Tibial nerve (tissue), 4 donors: Measurements from ENCODE around the gene SEMA5A. TPM values are rescaled to one million over a fixed set of nuclear protein-coding genes. Genes with fewer than 3 reads are reported as not detected.

Experiments used
- DNase-seq, 2 donors: peaks; one replicate each; pipeline ENCODE4 v3.0.0-alpha.2; 2019; ENCODE audit warnings: low spot score in 2 of 2
- H3K27ac ChIP-seq, 4 donors: fragments of 200-600 bp; sonication (generic) in 3 of 4; one replicate each; pipeline ENCODE4 v1.5.1; 2017 to 2019; ENCODE audit warnings: mild to moderate bottlenecking in 1 of 4
- H3K27me3 ChIP-seq, 2 donors: fragments of 200-600 bp; sonication (generic) in 1 of 2; one replicate each; pipeline versions ENCODE4 v1.5.1 to v1.6.0; 2017 to 2019
- H3K36me3 ChIP-seq, 3 donors: fragments of 200-600 bp; sonication (generic); one replicate each; pipeline ENCODE4 v1.5.1; 2018 to 2019
- H3K4me1 ChIP-seq, 4 donors: fragments of 200-600 bp; sonication (generic) in 3 of 4; one replicate each; pipeline ENCODE4 v1.5.1; 2017 to 2019
- H3K4me3 ChIP-seq, 4 donors: fragments of 200-600 bp; sonication (generic) in 3 of 4; one replicate each; pipeline ENCODE4 v1.5.1; 2017 to 2019; ENCODE audit warnings: mild to moderate bottlenecking in 1 of 4, moderate library complexity in 1 of 4
- H3K9me3 ChIP-seq, 4 donors: fragments of 200-600 bp; sonication (generic) in 3 of 4; one replicate each; pipeline ENCODE4 v1.5.1; 2017 to 2019
- CTCF ChIP-seq, 5 experiments: fragments of 200-600 bp in 3 of 5; fragments of 450-650 bp in 2 of 5; sonication (generic) in 3 of 5; IDR thresholded peaks; one replicate each; pipeline ENCODE4 v1.5.1; 2016 to 2019; ENCODE audit warnings: antibody characterized with exemption in 5 of 5, mild to moderate bottlenecking in 3 of 5, moderate library complexity in 2 of 5
- EP300 ChIP-seq, 2 donors: sonication (generic); formaldehyde crosslinking; IDR thresholded peaks; one replicate each; pipeline ENCODE4 v1.6.1; 2017; ENCODE audit warnings: antibody characterized with exemption in 2 of 2, mild to moderate bottlenecking in 1 of 2
- POLR2A ChIP-seq, 2 donors: fragments of 450-650 bp; IDR thresholded peaks; one replicate each; pipeline ENCODE4 v1.6.1; 2017; ENCODE audit warnings: antibody characterized with exemption in 2 of 2, mild to moderate bottlenecking in 2 of 2, moderate library complexity in 2 of 2
- WGBS, 2 donors: methylation state at CpG; one replicate each; pipeline ENCODE4 v1.1.5; 2018; 5-methylcytosine and 5-hydroxymethylcytosine counted together
- total RNA-seq, 4 donors: library from RNA; depleted of rRNA; stranded (reverse); fragments of >200 nt; gene quantifications; one replicate each; pipeline ENCODE4 v1.1.0, GENCODE V29; 2016

The SEMA5A gene
- total RNA-seq, 4 donors from 2014 or later = 36.3 to 58.4 (median 52.6) TPM

- Histone ChIP-seq H3K4me1 (peaks cover 0 to 6% (median 0%) of the 10 kb centered on the region in 4 donors), H3K4me3 (no peak overlapping the region), H3K9me3 (no peaks in the 10 kb centered on the region), H3K27ac (peak overlapping the region in 1 of 4 donors; percentile 14), H3K36me3 (no peaks in the 10 kb centered on the region), H3K27me3 (no peaks in the 10 kb centered on the region)
- TF ChIP-seq CTCF (IDR thresholded peaks at IDR 0.05) = no peak
- no peak for TF ChIP-seq POLR2A (IDR thresholded peaks at IDR 0.05)
- DNase-seq = no peak
These were observed 361.9 kb downstream of the SEMA5A start for GRCh38 chr5:9183992-9184391.

- Histone ChIP-seq H3K4me1 (peaks cover 0 to 6% (median 0%) of the 10 kb centered on the region in 4 donors), H3K36me3 (no peaks in the 10 kb centered on the region), H3K9me3 (no peaks in the 10 kb centered on the region), H3K27me3 (no peaks in the 10 kb centered on the region), H3K4me3 (no peak overlapping the region), H3K27ac (peak overlapping the region in 1 of 4 donors; percentile 14)
- TF ChIP-seq POLR2A (IDR thresholded peaks at IDR 0.05) (no peak), EP300 (IDR thresholded peaks at IDR 0.05) (no peak), CTCF (IDR thresholded peaks at IDR 0.05) (no peak)
- DNase-seq = peak in 1 of 2 donors; percentile 7
- 61 to 70% methylated on average over 8 to 11 of the region's 11 CpGs for WGBS, 2 donors
These were observed 362.8 kb downstream of the SEMA5A start for GRCh38 chr5:9182899-9183695.

- no peaks in the 10 kb centered on the region for H3K4me1 ChIP-seq
- H3K4me3 ChIP-seq = no peak overlapping the region
- DNase-seq = no peak
- no peak overlapping the region for H3K27ac ChIP-seq
- TF ChIP-seq EP300 (IDR thresholded peaks at IDR 0.05) (no peak), CTCF (IDR thresholded peaks at IDR 0.05) (no peak), POLR2A (IDR thresholded peaks at IDR 0.05) (no peak)
- H3K36me3 ChIP-seq = peaks cover 0 to 19% (median 0%) of the 10 kb centered on the region in 3 donors
- H3K27me3 ChIP-seq = no peaks in the 10 kb centered on the region
- H3K9me3 ChIP-seq = peaks cover 0 to 3% (median 0%) of the 10 kb centered on the region in 4 donors
These were observed 369.2 kb downstream of the SEMA5A start for GRCh38 chr5:9176641-9177040.

- Histone ChIP-seq H3K27me3 (no peaks in the 10 kb centered on the region), H3K27ac (no peak overlapping the region), H3K4me1 (no peaks in the 10 kb centered on the region), H3K36me3 (peaks cover 0 to 19% (median 0%) of the 10 kb centered on the region in 3 donors), H3K4me3 (no peak overlapping the region), H3K9me3 (peaks cover 0 to 3% (median 0%) of the 10 kb centered on the region in 4 donors)
- WGBS, 2 donors = 52 to 60% methylated on average over 3 of the region's 3 CpGs
- DNase-seq = no peak
- TF ChIP-seq POLR2A (IDR thresholded peaks at IDR 0.05) (no peak), CTCF (IDR thresholded peaks at IDR 0.05) (no peak), EP300 (IDR thresholded peaks at IDR 0.05) (no peak)
These were observed 371.4 kb downstream of the SEMA5A start for GRCh38 chr5:9174446-9174845.

GRCh38 chr5:9173281-9174048 is 372.4 kb downstream of the SEMA5A start:
- no peak for DNase-seq
- no peaks in the 10 kb centered on the region for H3K27me3 ChIP-seq
- H3K9me3 ChIP-seq = peaks cover 0 to 3% (median 0%) of the 10 kb centered on the region in 4 donors
- peaks cover 0 to 5% (median 0%) of the 10 kb centered on the region in 4 donors for H3K4me1 ChIP-seq
- no peak overlapping the region for H3K4me3 ChIP-seq
- TF ChIP-seq POLR2A (IDR thresholded peaks at IDR 0.05) (no peak), CTCF (IDR thresholded peaks at IDR 0.05) (no peak), EP300 (IDR thresholded peaks at IDR 0.05) (no peak)
- H3K36me3 ChIP-seq = peaks cover 0 to 19% (median 0%) of the 10 kb centered on the region in 3 donors
- peak overlapping the region in 1 of 4 donors; percentile 52 for H3K27ac ChIP-seq
- 42 to 67% methylated on average over 3 of the region's 3 CpGs for WGBS, 2 donors
